GM12873 (cell line): ENCODE measurements around the gene CSNK1D.

Source experiments
- TF ChIP-seq, protein P1 (sequence below): IDR thresholded peaks from 2 replicates; pipeline ENCODE4 v1.5.1; 2012; ENCODE audit warnings: low read depth, mild to moderate bottlenecking, moderate library complexity, low read length, control low read depth; ENCODE audit not compliant: insufficient read depth; ENCODE audit errors: missing control alignments

CSNK1D gene

GRCh38 chr17:82215095-82215971, 58.2 kb downstream of the CSNK1D start:
- TF ChIP-seq, protein P1, sequence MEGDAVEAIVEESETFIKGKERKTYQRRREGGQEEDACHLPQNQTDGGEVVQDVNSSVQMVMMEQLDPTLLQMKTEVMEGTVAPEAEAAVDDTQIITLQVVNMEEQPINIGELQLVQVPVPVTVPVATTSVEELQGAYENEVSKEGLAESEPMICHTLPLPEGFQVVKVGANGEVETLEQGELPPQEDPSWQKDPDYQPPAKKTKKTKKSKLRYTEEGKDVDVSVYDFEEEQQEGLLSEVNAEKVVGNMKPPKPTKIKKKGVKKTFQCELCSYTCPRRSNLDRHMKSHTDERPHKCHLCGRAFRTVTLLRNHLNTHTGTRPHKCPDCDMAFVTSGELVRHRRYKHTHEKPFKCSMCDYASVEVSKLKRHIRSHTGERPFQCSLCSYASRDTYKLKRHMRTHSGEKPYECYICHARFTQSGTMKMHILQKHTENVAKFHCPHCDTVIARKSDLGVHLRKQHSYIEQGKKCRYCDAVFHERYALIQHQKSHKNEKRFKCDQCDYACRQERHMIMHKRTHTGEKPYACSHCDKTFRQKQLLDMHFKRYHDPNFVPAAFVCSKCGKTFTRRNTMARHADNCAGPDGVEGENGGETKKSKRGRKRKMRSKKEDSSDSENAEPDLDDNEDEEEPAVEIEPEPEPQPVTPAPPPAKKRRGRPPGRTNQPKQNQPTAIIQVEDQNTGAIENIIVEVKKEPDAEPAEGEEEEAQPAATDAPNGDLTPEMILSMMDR, result no peak

DNA sequence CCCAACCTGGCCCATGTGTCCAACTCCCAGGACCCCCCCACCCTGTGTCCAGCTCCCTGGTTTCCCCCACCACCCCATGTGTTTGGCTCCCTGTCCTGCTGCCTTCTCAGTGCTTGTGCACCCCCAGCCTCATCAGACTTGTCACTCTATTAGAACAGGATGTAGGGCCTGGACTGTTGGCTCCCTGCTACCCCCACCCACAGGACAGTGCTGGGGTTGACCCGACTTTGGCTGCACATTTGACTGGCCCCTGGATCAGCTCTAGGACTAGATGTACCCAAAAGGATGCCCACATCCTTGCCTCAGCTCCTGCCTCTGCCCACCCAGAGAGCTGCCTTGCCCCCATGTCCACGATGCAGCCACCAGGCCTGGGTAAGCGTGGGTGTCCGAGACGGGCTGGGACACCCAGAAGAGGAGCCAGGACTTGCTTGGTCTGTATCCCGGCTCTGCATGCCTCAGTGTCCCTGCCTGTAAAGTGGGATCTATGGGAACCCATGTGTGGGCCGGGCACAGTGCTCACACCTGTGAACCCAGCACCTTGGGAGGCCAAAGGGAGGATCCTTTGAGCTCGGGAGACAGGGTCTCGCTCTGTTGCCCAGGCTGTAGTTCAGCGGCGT, 59.4 kb downstream of the CSNK1D start:
- TF ChIP-seq, protein P1, result no peak

GRCh38 chr17:82213251-82214011, 60.1 kb downstream of the CSNK1D start:
- TF ChIP-seq, protein P1, result no peak

GRCh38 chr17:82212331-82213250, 60.9 kb downstream of the CSNK1D start, which contains the start of gene CCDC57:
Gene CCDC57, minus strand, starts transcription at chr17:82212842. Its CDS starts 10,898 bp downstream, at chr17:82201944.
- TF ChIP-seq, protein P1, result no peak

GRCh38 chr17:82205720-82206508, 67.6 kb downstream of the CSNK1D start:
- TF ChIP-seq, protein P1, result peak; percentile 95

DNA sequence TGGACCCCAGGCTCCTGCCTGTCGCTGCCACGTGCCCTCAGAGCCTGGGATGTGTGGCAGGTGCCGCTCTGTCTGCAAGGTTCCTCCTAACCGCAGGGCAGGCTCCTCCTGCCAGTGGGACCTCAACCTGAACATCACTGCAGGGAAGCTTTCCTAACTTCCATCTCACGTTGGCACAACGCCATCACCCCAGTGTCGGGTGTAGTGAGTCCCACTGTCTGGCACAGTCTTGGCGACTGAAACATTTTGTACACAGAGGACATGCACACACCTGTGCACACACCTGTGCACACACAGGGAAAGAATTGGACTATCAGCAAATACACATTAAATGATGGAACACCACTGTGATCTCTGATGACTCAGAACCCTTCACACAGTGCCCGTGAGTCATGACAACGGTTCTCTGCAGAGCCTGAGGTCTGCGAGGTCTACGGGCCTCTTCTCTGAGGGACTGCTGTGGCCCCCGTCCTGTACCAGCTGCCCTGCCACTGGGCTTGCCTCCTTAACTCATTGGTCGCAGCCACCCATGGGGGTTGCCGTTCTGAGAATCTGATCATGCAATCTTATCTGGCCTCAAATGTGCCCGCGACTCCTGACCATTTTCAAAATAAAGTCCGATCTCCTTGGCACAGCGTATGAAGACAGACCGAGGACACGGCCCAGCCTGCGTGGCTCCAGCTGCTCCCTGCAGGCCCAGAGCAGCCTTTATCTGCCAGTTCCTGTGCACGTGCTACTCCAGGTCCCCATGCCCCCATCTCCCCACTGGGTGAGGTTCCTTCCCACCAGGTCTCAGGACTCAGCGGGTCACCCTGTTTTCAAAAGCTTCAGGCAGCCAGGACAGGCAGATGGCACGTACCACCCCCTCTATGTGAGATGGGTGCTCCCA, 68.4 kb downstream of the CSNK1D start:
- TF ChIP-seq, protein P1, result no peak
